Stimulated activated naive CD8-positive, alpha-beta T cell treated with anti-CD3 and anti-CD28 coated beads, Interleukin-15, Interleukin-2, amounts not matched to agents 100 ng/mL and 50 ng/mL, for 24 hours (primary cell): ENCODE data around the gene GPR150.
"Not testable (repeated sequence)": the region's sequence is repeated elsewhere in the genome, so short reads cannot be mapped to it uniquely, and the experiment has no call there.

Experiments
- H3K27ac Mint-ChIP-seq: one replicate; pipeline ENCODE4 v1.8.0; 2021; ENCODE audit warnings: mild to moderate bottlenecking, mixed read lengths
- H3K27me3 Mint-ChIP-seq: one replicate; pipeline ENCODE4 v1.8.0; 2021; ENCODE audit warnings: mixed read lengths
- H3K36me3 Mint-ChIP-seq: one replicate; pipeline ENCODE4 v1.8.0; 2021; ENCODE audit warnings: low read depth, mixed read lengths
- H3K4me1 Mint-ChIP-seq: one replicate; pipeline ENCODE4 v1.8.0; 2021; ENCODE audit warnings: low read depth, mixed read lengths
- H3K4me3 Mint-ChIP-seq: one replicate; pipeline ENCODE4 v1.8.0; 2021; ENCODE audit warnings: mild to moderate bottlenecking, mixed read lengths
- H3K9me3 Mint-ChIP-seq: one replicate; pipeline ENCODE4 v1.8.0; 2021; ENCODE audit warnings: mixed read lengths

The GPR150 gene

DNA sequence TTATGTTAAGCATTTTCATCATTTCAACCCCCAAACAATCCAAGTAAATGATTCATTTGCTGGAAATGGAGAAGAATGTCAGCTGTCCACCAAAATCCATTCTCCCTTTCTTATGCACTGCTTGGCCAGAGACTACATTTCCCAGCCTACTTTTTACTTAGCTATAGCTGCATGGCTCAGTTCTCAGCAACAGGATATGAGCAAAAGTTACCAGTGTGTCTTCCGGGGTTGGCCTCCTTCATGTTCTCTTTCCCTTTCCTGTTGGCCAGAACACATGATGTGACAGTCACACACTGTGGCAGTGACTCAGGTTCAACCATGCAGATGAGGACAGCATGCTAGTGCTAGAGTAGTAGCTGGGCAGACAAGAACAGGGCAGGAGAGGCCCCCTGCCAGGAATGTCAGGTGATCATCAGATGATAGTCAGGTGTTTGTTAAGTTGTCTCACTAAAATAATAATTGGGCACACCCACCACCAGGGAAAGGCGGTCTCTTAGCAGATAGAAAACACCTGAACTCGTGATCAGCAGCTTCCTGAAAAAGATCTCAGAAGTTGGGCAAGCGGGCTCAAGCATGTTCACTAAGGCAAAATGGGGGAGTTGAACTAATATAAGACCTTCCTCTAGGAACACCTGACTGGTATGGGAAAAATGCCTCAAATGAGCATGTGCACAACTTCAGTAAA, 12.2 kb downstream of the GPR150 start:
- H3K4me1 Mint-ChIP-seq = peaks cover 20% of the 10 kb centered on the region

DNA sequence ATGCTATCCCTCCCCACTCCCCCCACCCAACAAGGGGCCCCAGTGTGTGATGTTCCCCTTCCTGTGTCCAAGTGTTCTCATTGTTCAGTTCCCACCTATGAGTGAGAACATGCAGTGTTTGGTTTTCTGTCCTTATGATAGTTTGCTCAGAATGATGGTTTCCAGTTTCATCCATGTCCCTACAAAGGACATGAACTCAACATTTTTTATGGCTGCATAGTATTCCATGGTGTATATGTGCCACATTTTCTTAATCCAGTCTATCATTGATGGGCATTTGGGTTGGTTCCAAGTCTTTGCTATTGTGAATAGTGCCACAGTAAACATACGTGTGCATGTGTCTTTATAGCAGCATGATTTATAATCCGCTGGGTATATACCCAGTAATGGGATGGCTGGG, 13.1 kb downstream of the GPR150 start:
- Mint-ChIP-seq H3K4me1 (peaks cover 20% of the 10 kb centered on the region), H3K9me3 (peaks cover 14% of the 10 kb centered on the region)
- not testable (repeated sequence) for H3K4me3 Mint-ChIP-seq, H3K36me3 Mint-ChIP-seq, H3K27ac Mint-ChIP-seq, H3K27me3 Mint-ChIP-seq

More for the DNA sequence above, 12.2 kb downstream of the GPR150 start:
- peaks cover 4% of the 10 kb centered on the region for H3K36me3 Mint-ChIP-seq
- H3K27me3 Mint-ChIP-seq = no peaks in the 10 kb centered on the region
- peak overlapping the region; percentile 95 for H3K27ac Mint-ChIP-seq
- H3K9me3 Mint-ChIP-seq = peaks cover 14% of the 10 kb centered on the region
- H3K4me3 Mint-ChIP-seq = peak overlapping the region; percentile 15

DNA sequence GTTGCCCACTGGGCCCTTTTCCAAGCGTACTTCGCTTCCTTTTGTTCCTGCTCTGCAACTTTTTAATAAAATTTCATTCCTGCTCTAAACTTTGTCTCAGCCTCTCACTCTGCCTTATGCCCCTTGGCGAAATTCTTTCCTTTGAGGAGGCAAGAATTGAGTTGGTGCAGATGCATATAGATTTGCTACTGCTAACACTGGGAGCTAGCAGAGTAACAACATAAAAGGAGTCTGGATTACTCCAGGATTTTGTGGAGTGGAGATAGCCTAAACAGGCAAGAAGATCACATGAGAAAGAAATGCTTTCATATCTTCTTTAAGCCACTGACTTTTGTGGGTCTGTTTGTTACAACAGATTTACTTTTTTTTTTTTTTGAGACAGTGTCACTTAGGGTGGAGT, 13.8 kb downstream of the GPR150 start:
- Mint-ChIP-seq H3K4me1 (peaks cover 20% of the 10 kb centered on the region), H3K27ac (no peak overlapping the region), H3K27me3 (peaks cover 6% of the 10 kb centered on the region), H3K36me3 (peaks cover 4% of the 10 kb centered on the region), H3K4me3 (no peak overlapping the region), H3K9me3 (peaks cover 14% of the 10 kb centered on the region)

DNA sequence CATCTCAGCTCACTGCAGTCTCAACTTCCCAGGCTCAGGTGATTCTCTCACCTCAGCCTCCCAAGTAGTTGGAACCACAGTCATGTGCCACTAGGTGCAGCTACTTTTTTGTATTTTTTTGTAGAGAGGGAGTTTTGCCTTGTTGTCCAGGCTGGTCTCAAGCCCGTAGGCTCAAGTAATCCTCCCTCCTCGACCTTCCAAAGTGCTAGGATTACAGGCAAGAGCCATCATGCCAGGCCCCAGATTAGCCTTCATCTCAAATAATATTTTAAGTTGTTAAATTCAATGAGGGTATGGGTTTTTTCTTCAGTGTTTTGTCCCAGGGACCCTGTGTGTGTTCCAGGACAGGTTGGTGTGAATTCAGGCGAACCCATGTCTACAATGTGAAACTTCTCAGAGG, 14.2 kb downstream of the GPR150 start:
- peaks cover 20% of the 10 kb centered on the region for H3K4me1 Mint-ChIP-seq
- peaks cover 4% of the 10 kb centered on the region for H3K36me3 Mint-ChIP-seq
- H3K4me3 Mint-ChIP-seq = no peak overlapping the region
- H3K27me3 Mint-ChIP-seq = peaks cover 6% of the 10 kb centered on the region
- H3K27ac Mint-ChIP-seq = no peak overlapping the region
- peaks cover 14% of the 10 kb centered on the region for H3K9me3 Mint-ChIP-seq

DNA sequence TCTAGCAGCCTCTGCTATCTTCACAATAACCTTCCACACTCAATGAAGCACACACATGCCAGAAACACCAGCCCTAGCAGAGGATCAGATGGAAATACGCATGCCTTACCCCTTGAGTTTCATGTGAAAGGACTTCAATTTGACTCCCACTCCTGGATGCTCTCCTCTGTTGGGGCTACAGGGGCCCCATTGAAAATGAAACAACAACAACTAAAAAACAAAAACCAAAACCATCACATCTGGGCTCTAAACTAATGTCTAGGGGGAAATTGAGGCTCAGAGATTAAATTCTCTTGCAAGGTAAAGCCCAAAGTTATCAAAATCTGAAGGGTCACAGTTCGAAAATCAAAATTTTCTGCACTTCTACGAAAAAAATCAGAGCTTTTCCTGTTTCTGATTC, 18.7 kb downstream of the GPR150 start:
- Mint-ChIP-seq H3K27ac (no peak overlapping the region), H3K4me1 (no peaks in the 10 kb centered on the region), H3K36me3 (no peaks in the 10 kb centered on the region), H3K9me3 (no peaks in the 10 kb centered on the region), H3K27me3 (peaks cover 6% of the 10 kb centered on the region), H3K4me3 (no peak overlapping the region)

DNA sequence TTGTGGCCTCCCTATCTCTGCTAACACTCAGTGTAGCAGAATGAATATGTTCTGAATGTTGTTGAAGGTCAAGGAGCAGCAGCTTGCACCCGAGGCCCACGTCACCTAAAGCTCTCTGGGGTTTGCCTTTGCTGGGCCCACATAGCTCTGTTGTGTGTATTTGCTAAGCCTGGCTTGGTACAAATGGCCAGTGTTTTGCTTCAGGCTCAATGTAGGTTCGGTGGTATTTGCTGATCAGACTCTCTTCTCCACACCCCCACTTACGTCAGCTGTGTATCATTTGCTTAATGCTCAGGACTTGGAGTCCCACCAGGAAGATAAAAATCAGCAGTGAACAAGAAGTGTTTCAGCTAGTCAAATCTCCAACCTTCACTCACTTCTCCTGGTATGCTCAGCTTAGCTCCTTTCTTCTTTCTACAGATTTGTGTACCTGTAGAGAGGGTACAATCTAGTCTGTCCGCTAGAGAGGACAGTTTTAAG, 21.9 kb downstream of the GPR150 start:
- H3K4me3 Mint-ChIP-seq = no peak overlapping the region
- no peak overlapping the region for H3K27ac Mint-ChIP-seq
- H3K36me3 Mint-ChIP-seq = no peaks in the 10 kb centered on the region
- peaks cover 6% of the 10 kb centered on the region for H3K27me3 Mint-ChIP-seq
- H3K9me3 Mint-ChIP-seq = no peaks in the 10 kb centered on the region
- peaks cover 18% of the 10 kb centered on the region for H3K4me1 Mint-ChIP-seq

DNA sequence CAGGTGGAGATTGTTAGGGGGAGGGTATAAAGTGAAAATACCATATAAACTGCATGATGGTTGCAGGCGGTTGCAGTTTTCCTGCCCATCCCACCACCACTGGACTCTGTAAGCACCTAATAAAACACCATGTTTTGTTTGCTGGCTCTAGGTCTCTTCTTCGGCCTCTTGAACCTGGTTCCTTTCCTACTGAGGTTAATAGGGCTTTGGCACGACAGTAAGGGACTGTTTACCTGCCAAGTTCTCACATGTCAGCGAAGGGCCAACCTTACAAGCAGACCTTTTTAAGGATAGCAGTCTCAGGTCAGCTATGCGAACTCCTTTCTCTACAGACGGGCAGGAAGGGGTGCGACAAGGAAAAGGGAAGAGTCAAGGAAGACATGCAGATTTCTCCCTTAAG, 23.3 kb downstream of the GPR150 start:
- no peaks in the 10 kb centered on the region for H3K9me3 Mint-ChIP-seq
- H3K4me1 Mint-ChIP-seq = peaks cover 25% of the 10 kb centered on the region
- no peak overlapping the region for H3K27ac Mint-ChIP-seq
- H3K36me3 Mint-ChIP-seq = no peaks in the 10 kb centered on the region
- H3K4me3 Mint-ChIP-seq = no peak overlapping the region
- peaks cover 5% of the 10 kb centered on the region for H3K27me3 Mint-ChIP-seq

DNA sequence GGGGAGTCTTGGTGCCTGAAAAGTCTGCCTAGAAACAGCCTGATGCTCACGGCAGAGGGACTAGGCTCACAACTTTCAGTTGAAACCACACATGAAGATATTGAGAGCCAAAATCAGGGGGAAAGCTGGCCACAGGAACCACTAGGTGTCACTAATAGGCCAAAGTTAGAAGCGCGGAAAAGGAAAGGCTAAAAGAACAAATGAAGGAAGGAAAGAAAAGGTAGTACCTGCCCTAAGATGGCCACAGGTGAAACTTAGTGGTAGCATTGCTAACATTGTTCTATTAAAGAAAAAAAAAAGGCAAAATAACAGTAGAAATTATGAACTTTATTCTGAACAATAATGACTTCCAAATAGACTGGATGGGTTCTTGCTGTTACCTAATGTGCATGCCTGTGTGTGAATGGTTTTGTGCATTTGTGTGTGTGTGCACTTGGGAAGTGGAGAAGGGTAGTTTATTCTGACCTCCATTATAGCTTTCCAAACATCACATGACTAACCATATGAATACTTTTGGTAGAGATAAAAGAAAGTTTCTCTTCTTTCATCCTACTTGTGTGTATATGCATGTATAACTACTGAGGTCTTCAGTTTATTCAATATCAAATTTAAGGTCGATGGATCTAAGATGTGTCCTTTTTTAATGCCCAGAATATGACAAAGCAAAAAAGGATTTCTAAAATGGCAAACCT, 24.6 kb downstream of the GPR150 start:
- no peaks in the 10 kb centered on the region for H3K27me3 Mint-ChIP-seq
- H3K9me3 Mint-ChIP-seq = no peaks in the 10 kb centered on the region
- peaks cover 37% of the 10 kb centered on the region for H3K4me1 Mint-ChIP-seq
- H3K4me3 Mint-ChIP-seq = no peak overlapping the region
- H3K27ac Mint-ChIP-seq = no peak overlapping the region
- no peaks in the 10 kb centered on the region for H3K36me3 Mint-ChIP-seq

DNA sequence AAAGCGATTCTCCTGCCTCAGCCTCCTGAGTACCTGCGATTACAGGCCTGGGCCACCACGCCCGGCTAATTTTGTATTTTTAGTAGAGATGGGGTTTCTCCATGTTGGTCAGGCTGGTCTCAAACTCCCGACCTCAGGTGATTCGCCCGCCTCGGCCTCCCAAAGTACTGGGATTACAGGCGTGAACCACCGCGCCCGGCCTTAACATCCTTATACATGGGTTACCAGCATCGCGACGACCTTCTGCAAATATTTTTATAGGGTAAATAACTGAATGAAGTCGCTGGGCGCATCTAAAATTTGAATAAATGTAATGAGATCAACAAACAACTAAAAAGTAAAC, 26.3 kb downstream of the GPR150 start:
- not testable (repeated sequence) for H3K9me3 Mint-ChIP-seq, H3K36me3 Mint-ChIP-seq, H3K27me3 Mint-ChIP-seq
- Mint-ChIP-seq H3K4me3 (peak overlapping the region; percentile 84), H3K4me1 (peaks cover 41% of the 10 kb centered on the region), H3K27ac (peak overlapping the region; percentile 88)

DNA sequence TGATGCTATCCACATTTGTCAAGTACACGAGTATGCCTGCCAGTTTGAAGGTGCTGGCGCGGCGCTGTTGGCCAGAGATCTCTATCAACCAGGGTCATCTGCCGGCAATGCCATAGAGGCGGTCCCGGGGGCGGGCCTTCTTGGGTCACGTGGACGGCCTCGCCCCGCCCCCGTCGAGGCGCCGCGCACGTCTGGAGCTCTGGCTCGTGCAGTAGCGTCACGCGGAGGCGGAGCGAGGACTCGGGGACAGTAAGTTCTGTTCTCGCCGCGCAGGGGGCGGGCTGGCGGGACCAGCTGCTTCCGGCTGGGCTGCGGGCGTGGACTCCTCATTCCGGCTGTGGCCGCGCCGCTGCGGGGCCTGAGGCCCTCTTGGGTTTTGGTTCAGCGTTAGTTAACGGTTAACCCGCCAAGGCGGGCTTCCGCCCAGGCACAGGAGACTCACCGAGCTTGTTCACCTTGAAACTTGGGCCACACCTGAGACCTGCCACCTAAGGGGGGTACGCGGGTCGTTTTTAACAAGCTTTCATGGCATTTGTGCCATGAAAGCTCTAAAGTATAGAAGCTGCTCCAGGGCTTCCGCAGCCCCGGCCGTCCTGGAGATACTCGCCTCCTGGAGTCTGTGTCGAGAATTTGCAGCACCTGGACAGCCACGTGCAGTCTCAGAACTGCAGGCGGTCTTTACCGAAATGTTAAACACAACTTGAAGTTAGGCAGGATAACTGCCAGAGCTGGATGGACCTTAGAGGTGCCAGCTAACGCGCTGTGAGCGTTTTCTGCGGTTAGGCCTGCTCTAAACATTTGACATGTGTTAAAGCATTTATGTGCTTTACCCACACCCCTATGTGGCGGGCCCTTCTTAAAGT, 26.9 kb downstream of the GPR150 start, which contains the start of gene RFESD:
TSS of gene RFESD (plus strand) at position 209 of the 863 bp plus-strand sequence. CDS start 5,495 bp downstream, outside the sequence.
- Mint-ChIP-seq H3K27ac (peak within 1 kb of the TSS; percentile 88), H3K4me1 (peaks cover 41% of the 10 kb centered on the region), H3K27me3 (no peaks in the 10 kb centered on the region), H3K36me3 (peaks cover 2% of the 10 kb centered on the region), H3K9me3 (no peaks in the 10 kb centered on the region), H3K4me3 (peak within 1 kb of the TSS; percentile 84)

DNA sequence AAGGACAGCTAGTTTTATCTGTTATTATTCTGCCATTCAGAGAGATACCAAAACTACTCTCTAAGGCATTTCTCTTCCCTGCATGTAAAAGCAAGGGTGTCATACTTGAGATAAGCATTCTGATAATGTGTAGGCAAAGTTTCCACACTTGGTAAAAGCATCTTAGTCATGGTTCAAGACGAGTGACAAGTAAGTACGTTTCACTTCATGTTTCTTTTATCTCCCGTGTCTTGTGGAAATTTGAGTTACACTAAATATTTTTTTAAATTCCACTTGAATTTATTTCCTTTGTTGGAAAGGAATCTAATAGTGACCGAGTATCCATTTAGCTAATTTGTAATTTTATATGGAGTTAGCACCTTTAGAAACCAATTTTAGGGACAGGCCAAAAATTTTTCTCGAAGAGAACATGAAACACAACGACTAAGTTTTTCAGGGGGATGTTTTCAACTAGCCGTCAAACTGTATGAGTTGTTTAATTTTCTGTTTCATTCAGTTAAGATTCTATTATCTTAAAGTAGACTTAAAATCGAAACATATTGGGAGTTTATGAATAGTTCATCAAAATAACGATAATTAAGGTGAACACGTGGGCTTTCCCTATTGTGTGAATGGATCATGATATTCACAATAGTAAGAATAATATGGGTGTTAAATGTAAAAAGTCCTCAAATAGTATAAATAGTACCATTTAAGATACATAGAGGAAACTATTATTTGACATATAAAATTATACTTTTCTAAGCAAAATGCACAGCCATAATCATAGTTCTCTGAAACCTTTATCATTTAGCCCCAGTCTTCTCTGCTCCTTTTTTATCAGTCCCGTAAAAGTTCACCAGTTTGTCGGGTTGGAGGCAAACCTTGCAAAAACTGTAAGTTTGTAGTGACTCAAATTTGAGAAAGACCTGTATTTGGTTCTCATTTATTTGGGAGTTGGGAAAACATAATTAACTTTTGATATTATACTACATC, 28.3 kb downstream of the GPR150 start:
- Mint-ChIP-seq H3K4me1 (peaks cover 41% of the 10 kb centered on the region), H3K27me3 (no peaks in the 10 kb centered on the region), H3K36me3 (peaks cover 15% of the 10 kb centered on the region), H3K4me3 (peak overlapping the region; percentile 69), H3K27ac (peak overlapping the region; percentile 45), H3K9me3 (no peaks in the 10 kb centered on the region)

DNA sequence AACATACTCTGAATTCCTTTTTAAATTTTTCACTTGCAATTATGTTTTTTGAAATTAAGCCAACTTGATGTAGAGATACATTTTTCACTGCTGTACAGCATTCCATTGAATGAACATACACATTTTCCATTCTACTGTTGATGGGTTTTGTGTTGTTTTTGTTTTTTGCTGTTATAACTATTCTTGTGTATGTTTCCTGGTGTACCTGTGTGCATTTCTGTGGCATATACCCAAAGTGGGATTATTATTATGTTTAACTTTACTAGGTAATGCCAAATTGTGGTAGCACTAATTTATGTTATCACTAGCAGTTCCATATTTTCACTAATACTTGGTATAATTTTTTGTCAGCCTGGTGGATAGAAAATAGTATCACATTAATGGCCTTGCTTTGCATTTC, 29.4 kb downstream of the GPR150 start:
- Mint-ChIP-seq H3K27me3 (no peaks in the 10 kb centered on the region), H3K36me3 (peaks cover 15% of the 10 kb centered on the region), H3K27ac (no peak overlapping the region)

DNA sequence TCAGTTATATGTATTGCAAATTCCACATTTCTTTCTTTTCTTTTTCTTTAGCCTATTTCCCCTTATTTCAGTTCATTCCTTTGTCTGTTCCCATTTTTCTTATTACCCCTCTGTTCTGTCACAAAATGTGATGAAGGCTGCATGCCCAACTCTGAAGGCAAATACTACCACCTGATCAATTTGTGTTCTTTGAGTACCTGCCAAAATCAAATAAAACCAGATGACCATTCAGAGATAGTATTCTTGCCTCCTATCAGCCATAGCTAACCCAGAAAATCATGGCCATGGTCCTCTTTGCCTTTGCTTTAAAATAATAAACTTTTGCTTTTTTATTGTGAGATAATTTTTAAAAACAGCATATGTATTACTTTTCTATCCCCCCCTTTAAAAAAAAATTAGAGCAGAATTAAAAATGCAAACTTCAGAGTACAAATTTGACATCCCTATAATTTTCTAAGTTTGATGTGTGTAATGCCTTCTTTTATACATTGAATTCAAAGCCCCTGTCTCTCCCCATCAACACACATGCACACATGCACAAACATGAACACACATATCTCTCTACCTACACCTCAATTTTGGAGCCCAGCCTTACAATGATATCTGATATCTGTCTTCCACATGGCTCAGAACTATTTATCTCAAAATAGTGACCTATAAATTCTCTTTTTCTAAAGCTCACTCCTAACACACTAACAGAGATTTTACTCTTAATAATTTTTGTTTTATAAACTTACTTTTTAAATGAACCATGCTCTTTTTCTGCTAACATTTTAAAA, 30.1 kb downstream of the GPR150 start:
- Mint-ChIP-seq H3K27me3 (no peaks in the 10 kb centered on the region), H3K4me1 (peaks cover 33% of the 10 kb centered on the region), H3K36me3 (peaks cover 18% of the 10 kb centered on the region), H3K4me3 (no peak overlapping the region), H3K27ac (no peak overlapping the region), H3K9me3 (no peaks in the 10 kb centered on the region)

More for the DNA sequence above, 29.4 kb downstream of the GPR150 start:
- Mint-ChIP-seq H3K4me3 (no peak overlapping the region), H3K9me3 (no peaks in the 10 kb centered on the region), H3K4me1 (peaks cover 39% of the 10 kb centered on the region)
